B cell (primary cell): ENCODE data around the gene COL17A1. TPM values are rescaled to one million over a fixed set of nuclear protein-coding genes. Genes with fewer than 3 reads are reported as not detected.

Source experiments
- ATAC-seq: fragments of 200-7000 bp; cut with Tn5 transposase; one replicate; pipeline ENCODE4 v1.10.0; 2021; ENCODE audit warnings: low read depth, mild to moderate bottlenecking, moderate number of reproducible peaks, moderate library complexity
- CTCF ChIA-PET: fragments of 350-600 bp; sonication (Branson Sonifier 250); formaldehyde crosslinking; loops from one replicate; lab custom pipeline; 2021; ENCODE audit warnings: antibody characterized with exemption, inconsistent platforms; lab: Charles Lee
- POLR2A ChIA-PET: fragments of 350-600 bp; sonication (Branson Sonifier 250); formaldehyde crosslinking; loops from one replicate; lab custom pipeline; 2021; ENCODE audit warnings: antibody characterized with exemption; lab: Charles Lee
- DNase-seq: peaks from one replicate; pipeline ENCODE4 v3.0.0; 2013
- H2AFZ ChIP-seq: 2 replicates; pipeline ENCODE4 v1.6.1; 2012; ENCODE audit warnings: mild to moderate bottlenecking, low read depth, low read length; ENCODE audit not compliant: insufficient read depth, poor library complexity, severe bottlenecking
- H3K27ac ChIP-seq, 2 donors: 1 replicate in 1 of 2; 2 replicates in 1 of 2; pipeline ENCODE4 v1.5.1; 2012 to 2013; ENCODE audit warnings: low read length in 2 of 2, mild to moderate bottlenecking in 2 of 2, moderate library complexity in 1 of 2
- H3K27me3 ChIP-seq, 4 experiments: fragments of 200-600 bp in 1 of 4; sonication (generic) in 1 of 4; replicated peaks in 1 of 4; 1 replicate in 2 of 4; 2 replicates in 2 of 4; pipeline versions ENCODE4 v1.6.1 to v1.7.0; 2013 to 2016; ENCODE audit warnings: low read length in 3 of 4, mild to moderate bottlenecking in 2 of 4, mixed read lengths in 1 of 4, moderate library complexity in 1 of 4; ENCODE audit not compliant: insufficient read depth in 4 of 4, control insufficient read depth in 3 of 4; ENCODE audit errors: control extremely low read depth in 1 of 4
- H3K36me3 ChIP-seq, 2 experiments: replicated peaks in 1 of 2; 1 replicate in 1 of 2; 2 replicates in 1 of 2; pipeline versions ENCODE4 v1.6.1 to v1.7.1; 2013; ENCODE audit warnings: low read length in 1 of 2; ENCODE audit not compliant: insufficient read depth in 2 of 2, control insufficient read depth in 1 of 2; ENCODE audit errors: control extremely low read depth in 1 of 2, extremely low read depth in 1 of 2
- H3K4me1 ChIP-seq, 2 donors: fragments of 200-600 bp in 1 of 2; sonication (generic) in 1 of 2; 1 replicate in 1 of 2; 2 replicates in 1 of 2; pipeline versions ENCODE4 v1.5.1 to v1.6.1; 2013 to 2017; ENCODE audit warnings: low read length in 2 of 2; ENCODE audit not compliant: control insufficient read depth in 2 of 2, insufficient read depth in 2 of 2
- H3K4me2 ChIP-seq: replicated peaks from 2 replicates; pipeline ENCODE3; 2012; ENCODE audit warnings: mild to moderate bottlenecking, low read depth, low read length; ENCODE audit not compliant: poor library complexity, severe bottlenecking
- H3K4me3 ChIP-seq, 5 experiments: fragments of 200-600 bp in 1 of 5; sonication (generic) in 1 of 5; 1 replicate in 3 of 5; 2 replicates in 2 of 5; pipeline versions ENCODE4 v1.5.1 to v1.7.0; 2011 to 2016; ENCODE audit warnings: low read length in 4 of 5, mild to moderate bottlenecking in 4 of 5, low read depth in 2 of 5, control low read depth in 1 of 5, moderate library complexity in 1 of 5; ENCODE audit not compliant: insufficient read depth in 1 of 5; ENCODE audit errors: control extremely low read depth in 1 of 5, extremely low read depth in 1 of 5
- H3K79me2 ChIP-seq: fragments of 200-600 bp; sonication (generic); one replicate; pipeline ENCODE4 v1.6.0; 2016; ENCODE audit warnings: low read length; ENCODE audit not compliant: control insufficient read depth, insufficient read depth
- H3K9ac ChIP-seq: fragments of 200-600 bp; sonication (generic); 2 replicates; pipeline ENCODE4 v1.6.1; 2017; ENCODE audit warnings: mild to moderate bottlenecking, low read length, moderate library complexity
- H3K9me3 ChIP-seq, 3 donors: one replicate each; pipeline versions ENCODE4 v1.6.1 to v1.7.1; 2013; ENCODE audit warnings: low read length in 2 of 3; ENCODE audit not compliant: control insufficient read depth in 2 of 3, insufficient read depth in 1 of 3; ENCODE audit errors: control extremely low read depth in 1 of 3
- H4K20me1 ChIP-seq: 2 replicates; pipeline ENCODE4 v1.6.0; 2012; ENCODE audit warnings: mild to moderate bottlenecking, low read length; ENCODE audit not compliant: insufficient read depth, control insufficient read depth, poor library complexity, severe bottlenecking
- H3K27ac Mint-ChIP-seq: one replicate; pipeline ENCODE4 v1.8.0; 2021; ENCODE audit warnings: mixed read lengths
- H3K27me3 Mint-ChIP-seq: one replicate; pipeline ENCODE4 v1.8.0; 2021; ENCODE audit warnings: mixed read lengths
- H3K4me1 Mint-ChIP-seq: one replicate; pipeline ENCODE4 v1.8.0; 2021; ENCODE audit warnings: mixed read lengths
- H3K4me3 Mint-ChIP-seq: one replicate; pipeline ENCODE4 v1.8.0; 2021; ENCODE audit warnings: mixed read lengths
- H3K9me3 Mint-ChIP-seq: one replicate; pipeline ENCODE4 v1.8.0; 2022; ENCODE audit warnings: mixed read lengths; ENCODE audit not compliant: insufficient read depth
- EZH2 ChIP-seq: IDR thresholded peaks from 2 replicates; pipeline ENCODE4 v1.6.1; 2012; ENCODE audit warnings: borderline replicate concordance, low read depth, mild to moderate bottlenecking, moderate library complexity, low read length; ENCODE audit not compliant: insufficient read depth, poor library complexity, severe bottlenecking
- WGBS: methylation state at CpG from one replicate; pipeline ENCODE4 v1.1.5; 2013; ENCODE audit warnings: missing lambda C conversion rate; ENCODE audit not compliant: insufficient coverage; 5-methylcytosine and 5-hydroxymethylcytosine counted together
- intact Hi-C: fragments of 100-400 bp; cut with micrococcal nuclease; formaldehyde crosslinking; loops from one replicate; pipeline ENCODE4 v1.10.0; 2022
- polyA plus RNA-seq: library from polyadenylated mRNA; depleted of rRNA; stranded (reverse); fragments of >200 nt; gene quantifications from 2 replicates; pipeline ENCODE4 v1.2.3, GENCODE V29; 2012
- total RNA-seq, 2 donors: library from RNA; stranded (reverse); fragments of 120-200 nt in 1 of 2; gene quantifications; 1 replicate in 1 of 2; 2 replicates in 1 of 2; pipeline versions ENCODE4 v1.2.3 to v1.2.4, GENCODE V29; 2013 to 2022
- TF ChIP-seq, protein P1 (sequence below): fragments of 200-600 bp; IDR thresholded peaks from one replicate; pipeline ENCODE4 v1.8.0; 2022; ENCODE audit warnings: antibody characterized with exemption, mild to moderate bottlenecking

The COL17A1 gene
- total and polyA plus RNA-seq, 2 donors (not counting 1 experiment from before 2014, with no cell fraction given): not detected

DNA sequence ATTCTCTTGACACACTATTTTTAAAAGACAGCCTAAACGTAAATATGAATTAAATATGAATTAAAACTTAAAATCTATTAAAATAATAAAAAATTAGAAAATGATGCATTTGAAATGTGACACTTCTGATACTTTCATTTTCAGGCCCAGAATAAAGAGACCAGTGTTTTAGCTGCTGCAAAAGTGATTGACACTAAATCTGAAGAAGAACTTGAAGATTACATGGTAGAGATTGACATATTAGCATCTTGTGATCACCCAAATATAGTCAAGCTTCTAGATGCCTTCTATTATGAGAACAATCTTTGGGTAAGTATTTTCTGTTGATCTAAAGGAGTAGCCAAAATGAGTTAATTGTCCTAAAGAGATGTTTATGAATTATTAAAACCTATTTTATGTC, 95.1 kb downstream of the COL17A1 start:
- DNase-seq: no peak
- no CpG with 5 or more reads among the region's 1 CpG for whole genome bisulfite sequencing
- Histone ChIP-seq H3K27ac (no peak overlapping the region), H3K36me3 (peaks cover 0 to 8% of the 10 kb centered on the region in 2 experiments), H2AFZ (no peak overlapping the region), H3K4me3 (no peak overlapping the region), H3K4me2 (no peak overlapping the region), H3K9me3 (no peaks in the 10 kb centered on the region), H3K9ac (no peak overlapping the region), H3K27me3 (no peaks in the 10 kb centered on the region), H3K4me1 (no peaks in the 10 kb centered on the region), H3K79me2 (peaks cover 28% of the 10 kb centered on the region), H4K20me1 (peaks cover 29% of the 10 kb centered on the region)
- no peaks in the 10 kb centered on the region for H3K9me3 Mint-ChIP-seq
- intact Hi-C loops: no loop called here
- H3K4me1 Mint-ChIP-seq: peaks cover 15% of the 10 kb centered on the region
- H3K27me3 Mint-ChIP-seq: no peaks in the 10 kb centered on the region
- H3K4me3 Mint-ChIP-seq: no peak overlapping the region
- TF ChIP-seq, protein P1, sequence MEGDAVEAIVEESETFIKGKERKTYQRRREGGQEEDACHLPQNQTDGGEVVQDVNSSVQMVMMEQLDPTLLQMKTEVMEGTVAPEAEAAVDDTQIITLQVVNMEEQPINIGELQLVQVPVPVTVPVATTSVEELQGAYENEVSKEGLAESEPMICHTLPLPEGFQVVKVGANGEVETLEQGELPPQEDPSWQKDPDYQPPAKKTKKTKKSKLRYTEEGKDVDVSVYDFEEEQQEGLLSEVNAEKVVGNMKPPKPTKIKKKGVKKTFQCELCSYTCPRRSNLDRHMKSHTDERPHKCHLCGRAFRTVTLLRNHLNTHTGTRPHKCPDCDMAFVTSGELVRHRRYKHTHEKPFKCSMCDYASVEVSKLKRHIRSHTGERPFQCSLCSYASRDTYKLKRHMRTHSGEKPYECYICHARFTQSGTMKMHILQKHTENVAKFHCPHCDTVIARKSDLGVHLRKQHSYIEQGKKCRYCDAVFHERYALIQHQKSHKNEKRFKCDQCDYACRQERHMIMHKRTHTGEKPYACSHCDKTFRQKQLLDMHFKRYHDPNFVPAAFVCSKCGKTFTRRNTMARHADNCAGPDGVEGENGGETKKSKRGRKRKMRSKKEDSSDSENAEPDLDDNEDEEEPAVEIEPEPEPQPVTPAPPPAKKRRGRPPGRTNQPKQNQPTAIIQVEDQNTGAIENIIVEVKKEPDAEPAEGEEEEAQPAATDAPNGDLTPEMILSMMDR: no peak
- no peak for TF ChIP-seq EZH2
- ATAC-seq: no peak
- ChIA-PET CTCF (no interaction called here), POLR2A (no interaction called here)
- no peak overlapping the region for H3K27ac Mint-ChIP-seq

DNA sequence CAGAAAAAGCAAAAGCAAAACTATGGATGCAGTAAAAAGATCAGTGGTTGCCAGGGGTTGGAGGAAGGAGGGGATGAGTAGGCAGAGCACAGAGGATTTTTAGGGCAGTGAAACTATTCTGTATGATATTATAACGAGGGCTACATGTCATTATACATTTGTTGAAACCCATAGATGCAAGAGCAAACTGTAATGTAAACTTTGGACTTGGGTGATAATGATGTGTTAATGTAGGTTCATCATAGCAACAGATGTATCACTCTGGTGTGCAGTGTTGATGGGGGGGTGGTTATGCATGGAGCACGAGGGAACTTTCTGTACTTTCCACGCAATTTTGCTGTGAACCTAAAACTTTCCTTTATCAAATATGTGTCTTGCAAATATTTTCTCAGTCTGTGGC, 95.6 kb downstream of the COL17A1 start:
- Histone ChIP-seq H3K4me3 (no peak overlapping the region), H3K79me2 (peaks cover 33% of the 10 kb centered on the region), H3K27ac (no peak overlapping the region), H3K27me3 (no peaks in the 10 kb centered on the region), H3K4me2 (no peak overlapping the region), H3K4me1 (no peaks in the 10 kb centered on the region), H3K9me3 (no peaks in the 10 kb centered on the region), H3K9ac (no peak overlapping the region), H2AFZ (no peak overlapping the region), H3K36me3 (peaks cover 0 to 8% of the 10 kb centered on the region in 2 experiments), H4K20me1 (peaks cover 32% of the 10 kb centered on the region)
- Mint-ChIP-seq H3K27ac (no peak overlapping the region), H3K4me1 (peaks cover 15% of the 10 kb centered on the region), H3K27me3 (no peaks in the 10 kb centered on the region), H3K4me3 (no peak overlapping the region), H3K9me3 (no peaks in the 10 kb centered on the region)
- no peak for TF ChIP-seq EZH2
- TF ChIP-seq, protein P1: no peak
- DNase-seq (no peak), ATAC-seq (no peak)
- WGBS: 67% methylated on average over 1 of the region's 3 CpGs
- intact Hi-C loops: no loop called here
- POLR2A ChIA-PET: no interaction called here
- CTCF ChIA-PET: no interaction called here
